Activated T-cell treated with anti-CD3 and anti-CD28 coated beads for 1 hour (primary cell): Measurements from ENCODE around the gene KIF1A.
A peak's percentile ranks its signal among the peaks of the same experiment; 100 is the strongest.
"Not testable (repeated sequence)": the region's sequence is repeated elsewhere in the genome, so short reads cannot be mapped to it uniquely, and the experiment has no call there.

Experiments
- DNase-seq: peaks from one replicate; pipeline ENCODE4 v3.0.0-alpha.2; 2020; ENCODE audit warnings: low read depth

Gene KIF1A

GRCh38 chr2:240846873-240847595 lies 27.0 kb upstream of the KIF1A start:
- no peak for DNase-seq

- DNase-seq = not testable (repeated sequence)
These were observed 26.3 kb upstream of the KIF1A start for GRCh38 chr2:240846309-240846708.

GRCh38 chr2:240840435-240841060 lies 20.5 kb upstream of the KIF1A start:
- no peak for DNase-seq

GRCh38 chr2:240839152-240840143 lies 19.4 kb upstream of the KIF1A start:
- no peak for DNase-seq

- DNase-seq = no peak
These were observed 17.6 kb upstream of the KIF1A start for GRCh38 chr2:240837621-240838020.

GRCh38 chr2:240836781-240837467 lies 16.9 kb upstream of the KIF1A start:
- DNase-seq = no peak

GRCh38 chr2:240835528-240835927 lies 15.5 kb upstream of the KIF1A start:
- DNase-seq = no peak

- DNase-seq = no peak
These were observed 14.5 kb upstream of the KIF1A start for GRCh38 chr2:240834377-240834975.

GRCh38 chr2:240833724-240834285 lies 13.8 kb upstream of the KIF1A start:
- no peak for DNase-seq

- no peak for DNase-seq
These were observed 13.0 kb upstream of the KIF1A start for GRCh38 chr2:240832921-240833494.

- peak; percentile 96 for DNase-seq
These were observed 12.2 kb upstream of the KIF1A start for GRCh38 chr2:240832205-240832727.

GRCh38 chr2:240831594-240832204 lies 11.7 kb upstream of the KIF1A start:
- no peak for DNase-seq

- DNase-seq = no peak
These were observed 5.5 kb upstream of the KIF1A start for GRCh38 chr2:240825476-240825875.

- DNase-seq = no peak
These were observed 3.7 kb upstream of the KIF1A start for GRCh38 chr2:240823449-240824336.

GRCh38 chr2:240822280-240822847 lies 2.3 kb upstream of the KIF1A start:
- no peak for DNase-seq

GRCh38 chr2:240821429-240821778 lies 1.4 kb upstream of the KIF1A start:
- no peak for DNase-seq

- DNase-seq = no peak
These were observed 799 bp upstream of the KIF1A start for GRCh38 chr2:240820607-240821428.
